ENCODE data around the gene CORO2B.

The CORO2B gene

DNA sequence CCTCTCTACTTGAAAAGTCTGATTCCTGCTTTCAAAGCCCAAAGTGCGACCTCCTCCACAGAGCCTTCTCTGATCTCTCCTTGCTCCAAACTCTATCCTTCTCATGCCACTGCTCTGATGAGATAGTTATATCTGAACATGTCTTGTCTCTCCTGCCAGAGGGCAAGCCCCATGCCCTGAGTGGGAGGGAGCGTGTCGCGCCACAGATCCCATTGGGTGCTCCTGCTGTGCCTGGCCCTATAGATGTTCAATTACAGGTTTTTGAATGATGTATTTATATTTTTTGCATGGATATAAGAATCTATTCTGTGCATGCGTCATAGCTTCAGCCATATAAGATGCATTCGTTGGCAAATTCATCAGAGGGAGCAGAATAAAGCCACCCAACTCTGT, 20.4 kb downstream of the CORO2B start:
- TF ChIP-seq, protein P1, sequence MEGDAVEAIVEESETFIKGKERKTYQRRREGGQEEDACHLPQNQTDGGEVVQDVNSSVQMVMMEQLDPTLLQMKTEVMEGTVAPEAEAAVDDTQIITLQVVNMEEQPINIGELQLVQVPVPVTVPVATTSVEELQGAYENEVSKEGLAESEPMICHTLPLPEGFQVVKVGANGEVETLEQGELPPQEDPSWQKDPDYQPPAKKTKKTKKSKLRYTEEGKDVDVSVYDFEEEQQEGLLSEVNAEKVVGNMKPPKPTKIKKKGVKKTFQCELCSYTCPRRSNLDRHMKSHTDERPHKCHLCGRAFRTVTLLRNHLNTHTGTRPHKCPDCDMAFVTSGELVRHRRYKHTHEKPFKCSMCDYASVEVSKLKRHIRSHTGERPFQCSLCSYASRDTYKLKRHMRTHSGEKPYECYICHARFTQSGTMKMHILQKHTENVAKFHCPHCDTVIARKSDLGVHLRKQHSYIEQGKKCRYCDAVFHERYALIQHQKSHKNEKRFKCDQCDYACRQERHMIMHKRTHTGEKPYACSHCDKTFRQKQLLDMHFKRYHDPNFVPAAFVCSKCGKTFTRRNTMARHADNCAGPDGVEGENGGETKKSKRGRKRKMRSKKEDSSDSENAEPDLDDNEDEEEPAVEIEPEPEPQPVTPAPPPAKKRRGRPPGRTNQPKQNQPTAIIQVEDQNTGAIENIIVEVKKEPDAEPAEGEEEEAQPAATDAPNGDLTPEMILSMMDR (IDR thresholded peaks at IDR 0.05; ENCODE audit: low read length) = no peak
- TF ChIP-seq EZH2 (optimal IDR thresholded peaks at IDR 0.05; ENCODE audit: low read depth, low read length) (no peak), EZH2phosphoT487 (IDR thresholded peaks at IDR 0.05; ENCODE audit: low read length) (no peak)
- Histone ChIP-seq H3K79me2 (ENCODE audit: low read length) (no peaks in the 10 kb centered on the region), H3K9me2 (replicated peaks; ENCODE audit: insufficient read depth, low read length) (no peaks in the 10 kb centered on the region), H3K36me3 (replicated peaks; ENCODE audit: insufficient read depth, low read length) (no peaks in the 10 kb centered on the region), H4K20me1 (ENCODE audit: insufficient read depth, low read length) (no peaks in the 10 kb centered on the region), H3K4me2 (ENCODE audit: low read depth, low read length) (no peak overlapping the region), H3F3A (ENCODE audit: insufficient read depth, low read length) (no peaks in the 10 kb centered on the region), H3K27me3 (replicated peaks; ENCODE audit: insufficient read depth, low read length) (no peaks in the 10 kb centered on the region), H3K9ac (ENCODE audit: low read length) (no peak overlapping the region), H3K4me1 (ENCODE audit: low read length) (no peaks in the 10 kb centered on the region), H3K4me3 (ENCODE audit: low read length) (no peak overlapping the region), H2AFZ (ENCODE audit: low read length) (no peak overlapping the region), H3K9me3 (replicated peaks; ENCODE audit: insufficient read depth, low read length) (no peaks in the 10 kb centered on the region), H3K27ac (ENCODE audit: low read length) (no peak overlapping the region)
- DNase-seq = no peak

DNA sequence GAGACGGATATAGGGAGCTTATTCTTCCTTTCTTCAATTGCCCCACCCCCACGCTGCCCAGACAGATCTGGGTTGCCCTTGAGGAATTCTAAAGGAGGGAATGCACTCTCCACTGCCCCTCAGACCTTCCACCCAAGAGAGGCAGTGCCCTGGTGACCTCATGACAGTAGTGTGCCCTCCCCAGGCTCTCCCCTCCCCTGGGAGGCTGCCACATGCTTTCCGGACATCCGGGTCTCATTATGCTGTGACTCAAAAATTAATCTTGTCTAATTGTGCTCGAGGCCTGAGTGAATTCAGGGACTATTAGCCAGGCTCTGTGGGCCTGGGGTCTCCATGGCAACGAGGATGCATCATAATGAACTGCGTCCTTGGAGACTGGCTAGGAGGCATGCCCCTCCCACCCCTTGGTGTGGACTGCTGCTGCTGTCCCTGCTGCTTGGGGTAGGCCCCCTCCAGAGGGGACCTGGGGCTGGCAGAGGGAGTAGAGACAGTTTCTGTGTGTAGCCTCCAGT, 20.8 kb downstream of the CORO2B start:
- no peak for DNase-seq
- H3K79me2 ChIP-seq (ENCODE audit: low read length) = no peaks in the 10 kb centered on the region
- no peak overlapping the region for H3K9ac ChIP-seq (ENCODE audit: low read length)
- H4K20me1 ChIP-seq (ENCODE audit: insufficient read depth, low read length) = no peaks in the 10 kb centered on the region
- no peak overlapping the region for H2AFZ ChIP-seq (ENCODE audit: low read length)
- TF ChIP-seq EZH2phosphoT487 (IDR thresholded peaks at IDR 0.05; ENCODE audit: low read length) (no peak), EZH2 (optimal IDR thresholded peaks at IDR 0.05; ENCODE audit: low read depth, low read length) (no peak)
- TF ChIP-seq, protein P1 (IDR thresholded peaks at IDR 0.05; ENCODE audit: low read length) = no peak
- H3K36me3 ChIP-seq (replicated peaks; ENCODE audit: insufficient read depth, low read length) = no peaks in the 10 kb centered on the region
- H3F3A ChIP-seq (ENCODE audit: insufficient read depth, low read length) = no peaks in the 10 kb centered on the region
- no peak overlapping the region for H3K27ac ChIP-seq (ENCODE audit: low read length)
- no peaks in the 10 kb centered on the region for H3K9me3 ChIP-seq (replicated peaks; ENCODE audit: insufficient read depth, low read length)
- no peak overlapping the region for H3K4me2 ChIP-seq (ENCODE audit: low read depth, low read length)
- H3K4me1 ChIP-seq (ENCODE audit: low read length) = no peaks in the 10 kb centered on the region
- no peaks in the 10 kb centered on the region for H3K9me2 ChIP-seq (replicated peaks; ENCODE audit: insufficient read depth, low read length)
- H3K4me3 ChIP-seq (ENCODE audit: low read length) = no peak overlapping the region
- H3K27me3 ChIP-seq (replicated peaks; ENCODE audit: insufficient read depth, low read length) = no peaks in the 10 kb centered on the region

DNA sequence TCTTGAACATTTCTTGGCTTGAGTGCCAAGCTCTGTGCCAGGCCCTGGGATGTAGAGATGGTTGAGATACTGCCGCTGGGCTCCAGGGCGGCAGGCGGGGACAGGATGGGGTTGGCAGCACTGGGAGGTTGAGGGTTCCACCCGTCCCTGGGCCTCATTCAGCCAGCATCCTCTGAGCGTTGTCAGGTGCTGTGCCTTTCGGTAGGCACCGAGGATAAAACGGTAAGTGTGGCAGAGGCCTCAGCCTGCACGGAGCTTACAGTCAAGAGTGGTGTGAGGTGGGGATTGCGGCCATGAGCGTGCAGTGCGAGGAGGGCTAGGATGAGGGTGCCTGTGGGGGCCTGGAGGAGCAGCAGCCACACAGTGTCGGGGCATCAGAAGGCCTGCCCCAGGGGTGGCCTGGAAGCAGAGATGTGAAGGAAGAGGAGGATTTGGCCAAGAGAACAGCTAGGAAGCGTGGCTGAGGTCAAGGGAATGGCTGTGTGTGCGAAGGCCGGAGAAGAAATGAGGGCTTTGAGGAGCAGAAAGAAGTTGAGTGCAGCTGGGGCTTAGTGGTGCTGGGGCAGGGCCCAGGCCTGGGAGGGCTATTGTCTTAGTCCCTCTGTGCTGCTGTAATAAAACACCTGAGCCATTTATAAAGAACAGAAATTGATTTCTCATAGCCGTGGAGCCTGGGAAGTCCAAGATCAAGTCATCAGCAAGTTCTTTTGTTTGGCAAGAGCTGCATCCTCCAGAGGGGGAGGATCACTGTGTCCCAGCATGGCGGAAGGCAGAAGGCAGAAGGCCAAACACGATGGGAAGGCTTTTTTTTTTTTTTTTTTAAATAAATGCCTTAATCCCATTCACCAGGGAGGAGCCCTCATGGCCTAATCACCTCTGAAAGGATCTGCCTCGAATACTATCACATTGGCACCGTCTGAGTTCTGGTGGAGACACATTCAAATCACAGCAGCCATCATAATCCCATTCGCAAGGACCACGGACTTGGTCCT, 22.7 kb downstream of the CORO2B start:
- H3F3A ChIP-seq (ENCODE audit: insufficient read depth, low read length) = no peaks in the 10 kb centered on the region
- DNase-seq = no peak
- H3K9ac ChIP-seq (ENCODE audit: low read length) = no peak overlapping the region
- H3K9me2 ChIP-seq (replicated peaks; ENCODE audit: insufficient read depth, low read length) = no peaks in the 10 kb centered on the region
- TF ChIP-seq EZH2phosphoT487 (IDR thresholded peaks at IDR 0.05; ENCODE audit: low read length) (no peak), EZH2 (optimal IDR thresholded peaks at IDR 0.05; ENCODE audit: low read depth, low read length) (no peak)
- TF ChIP-seq, protein P1 (IDR thresholded peaks at IDR 0.05; ENCODE audit: low read length) = no peak
- H4K20me1 ChIP-seq (ENCODE audit: insufficient read depth, low read length) = no peaks in the 10 kb centered on the region
- no peaks in the 10 kb centered on the region for H3K4me1 ChIP-seq (ENCODE audit: low read length)
- H3K27me3 ChIP-seq (replicated peaks; ENCODE audit: insufficient read depth, low read length) = no peaks in the 10 kb centered on the region
- no peak overlapping the region for H2AFZ ChIP-seq (ENCODE audit: low read length)
- H3K4me2 ChIP-seq (ENCODE audit: low read depth, low read length) = no peak overlapping the region
- H3K79me2 ChIP-seq (ENCODE audit: low read length) = no peaks in the 10 kb centered on the region
- no peak overlapping the region for H3K27ac ChIP-seq (ENCODE audit: low read length)
- no peak overlapping the region for H3K4me3 ChIP-seq (ENCODE audit: low read length)
- no peaks in the 10 kb centered on the region for H3K36me3 ChIP-seq (replicated peaks; ENCODE audit: insufficient read depth, low read length)
- H3K9me3 ChIP-seq (replicated peaks; ENCODE audit: insufficient read depth, low read length) = no peaks in the 10 kb centered on the region
